GM15510 (cell line): ENCODE measurements around the gene IL23R.

ENCODE experiments used
- POLR2A ChIP-seq: IDR thresholded peaks from 3 replicates; pipeline ENCODE4 v1.6.1; 2011; ENCODE audit warnings: borderline replicate concordance; ENCODE audit not compliant: insufficient read length; ENCODE audit errors: extremely low read depth

The IL23R gene

GRCh38 chr1:67166196-67166595 is at the start of gene IL23R:
Gene IL23R, plus strand, starts transcription at chr1:67166454. Its CDS starts 1,667 bp downstream, at chr1:67168121.
- TF ChIP-seq POLR2A, result no peak

GRCh38 chr1:67118191-67118590 is 48.1 kb upstream of the IL23R start:
- TF ChIP-seq POLR2A, result no peak

GRCh38 chr1:67118646-67119045 is 47.6 kb upstream of the IL23R start:
- TF ChIP-seq POLR2A, result no peak

- no peak for TF ChIP-seq POLR2A
These were observed 45.2 kb upstream of the IL23R start for GRCh38 chr1:67120855-67121619.

- TF ChIP-seq POLR2A, result no peak
These were observed 41.8 kb upstream of the IL23R start for GRCh38 chr1:67124455-67124854.

- TF ChIP-seq POLR2A, result no peak
These were observed 40.0 kb upstream of the IL23R start for GRCh38 chr1:67126111-67126746.

- TF ChIP-seq POLR2A, result no peak
These were observed 39.3 kb upstream of the IL23R start for GRCh38 chr1:67126974-67127373.

GRCh38 chr1:67130673-67131072 is 35.6 kb upstream of the IL23R start:
- TF ChIP-seq POLR2A, result no peak

GRCh38 chr1:67133177-67133576 is 33.1 kb upstream of the IL23R start:
- TF ChIP-seq POLR2A, result no peak

- no peak for TF ChIP-seq POLR2A
These were observed 31.6 kb upstream of the IL23R start, which contains the start of gene C1orf141 for GRCh38 chr1:67134695-67135094. Gene C1orf141, minus strand, starts transcription at chr1:67134970. Its CDS starts 7,730 bp downstream, at chr1:67127240.

GRCh38 chr1:67135354-67135753 is 30.9 kb upstream of the IL23R start:
- TF ChIP-seq POLR2A, result no peak

- no peak for TF ChIP-seq POLR2A
These were observed 28.9 kb upstream of the IL23R start for GRCh38 chr1:67137307-67137753.

GRCh38 chr1:67138813-67139499 is 27.3 kb upstream of the IL23R start:
- no peak for TF ChIP-seq POLR2A

GRCh38 chr1:67140460-67140859 is 25.8 kb upstream of the IL23R start:
- TF ChIP-seq POLR2A, result no peak

GRCh38 chr1:67142931-67143330 is 23.3 kb upstream of the IL23R start:
- no peak for TF ChIP-seq POLR2A
